Esophagus (tissue), 2 donors: ENCODE measurements around the gene DHTKD1. TPM values are rescaled to one million over a fixed set of nuclear protein-coding genes. Genes with fewer than 3 reads are reported as not detected.
"Not testable (repeated sequence)": the region's sequence is repeated elsewhere in the genome, so short reads cannot be mapped to it uniquely, and the experiment has no call there.

Experiments used
- H3K27ac ChIP-seq, 2 donors: one replicate each; pipeline ENCODE4 v1.5.1; 2013; ENCODE audit warnings: low read depth in 2 of 2, mild to moderate bottlenecking in 2 of 2, inconsistent platforms in 1 of 2, low read length in 1 of 2, moderate library complexity in 1 of 2
- H3K27me3 ChIP-seq, 2 donors: one replicate each; pipeline ENCODE4 v1.6.1; 2013; ENCODE audit warnings: low read length in 2 of 2, control low read depth in 1 of 2, mild to moderate bottlenecking in 1 of 2; ENCODE audit not compliant: insufficient read depth in 2 of 2, control insufficient read depth in 1 of 2
- H3K36me3 ChIP-seq, 2 donors: one replicate each; pipeline ENCODE4 v1.6.1; 2013; ENCODE audit warnings: low read length in 1 of 2; ENCODE audit not compliant: control insufficient read depth in 2 of 2, insufficient read depth in 2 of 2
- H3K4me1 ChIP-seq, 2 donors: one replicate each; pipeline ENCODE4 v1.6.1; 2013; ENCODE audit warnings: low read length in 1 of 2; ENCODE audit not compliant: control insufficient read depth in 2 of 2, insufficient read depth in 2 of 2
- H3K4me3 ChIP-seq, 2 donors: one replicate each; pipeline ENCODE4 v1.5.1; 2013; ENCODE audit warnings: low read length in 2 of 2, mild to moderate bottlenecking in 2 of 2, low read depth in 1 of 2, moderate library complexity in 1 of 2
- H3K9me3 ChIP-seq, 2 donors: one replicate each; pipeline ENCODE4 v1.6.1; 2013; ENCODE audit warnings: mild to moderate bottlenecking in 2 of 2, low read depth in 1 of 2, low read length in 1 of 2, moderate library complexity in 1 of 2; ENCODE audit not compliant: control insufficient read depth in 2 of 2, insufficient read depth in 1 of 2
- WGBS, 2 donors: extraction: QIAGEN DNeasy Blood & Tissue Kit; methylation state at CpG; one replicate each; pipeline ENCODE4 v1.1.7; 2013; 5-methylcytosine and 5-hydroxymethylcytosine counted together
- polyA plus RNA-seq, 2 donors: library from polyadenylated mRNA; stranded (reverse); fragments of 200-250 nt; gene quantifications; one replicate each; pipeline ENCODE4 v1.2.3, GENCODE V29; 2013
- donor health status: healthy with polysubstance abuse.
- donor health status: Bipolar disorder and iron deficiency.

The DHTKD1 gene
- polyA plus RNA-seq, 2 donors: 6.3 to 6.6 TPM

GRCh38 chr10:12062754-12063482 lies 5.8 kb upstream of the DHTKD1 start:
- Histone ChIP-seq H3K27ac (no peak overlapping the region), H3K4me3 (no peak overlapping the region), H3K4me1 (no peaks in the 10 kb centered on the region), H3K9me3 (no peaks in the 10 kb centered on the region), H3K27me3 (no peaks in the 10 kb centered on the region), H3K36me3 (no peaks in the 10 kb centered on the region)
- 52 to 58% methylated on average over 14 of the region's 14 CpGs for WGBS, 2 donors

- no peaks in the 10 kb centered on the region for H3K4me1 ChIP-seq
- 85 to 90% methylated on average over 3 of the region's 3 CpGs for WGBS, 2 donors
- no peaks in the 10 kb centered on the region for H3K9me3 ChIP-seq
- H3K27me3 ChIP-seq: no peaks in the 10 kb centered on the region
- no peaks in the 10 kb centered on the region for H3K36me3 ChIP-seq
- H3K4me3 ChIP-seq: no peak overlapping the region
- no peak overlapping the region for H3K27ac ChIP-seq
These were observed 5.3 kb upstream of the DHTKD1 start for GRCh38 chr10:12063483-12063818.

- Histone ChIP-seq H3K27ac (no peak overlapping the region), H3K4me3 (no peak overlapping the region), H3K9me3 (no peaks in the 10 kb centered on the region), H3K36me3 (no peaks in the 10 kb centered on the region), H3K4me1 (no peaks in the 10 kb centered on the region), H3K27me3 (no peaks in the 10 kb centered on the region)
- WGBS, 2 donors: 78 to 85% methylated on average over 2 of the region's 2 CpGs
These were observed 1.4 kb upstream of the DHTKD1 start for GRCh38 chr10:12067336-12067735.

- not testable (repeated sequence) for H3K9me3 ChIP-seq, H3K27ac ChIP-seq, H3K36me3 ChIP-seq, H3K4me3 ChIP-seq, H3K4me1 ChIP-seq, H3K27me3 ChIP-seq
- WGBS, 2 donors: 93% methylated on average over 15 of the region's 15 CpGs
These were observed 2.7 kb downstream of the DHTKD1 start for GRCh38 chr10:12071441-12071840.

- Histone ChIP-seq H3K36me3 (peaks cover 0 to 2% of the 10 kb centered on the region in 2 donors), H3K4me3 (no peak overlapping the region), H3K4me1 (no peaks in the 10 kb centered on the region), H3K27me3 (no peaks in the 10 kb centered on the region), H3K27ac (no peak overlapping the region), H3K9me3 (no peaks in the 10 kb centered on the region)
- 82 to 87% methylated on average over 4 of the region's 4 CpGs for WGBS, 2 donors
These were observed 4.8 kb downstream of the DHTKD1 start for GRCh38 chr10:12073526-12073925.

GRCh38 chr10:12077580-12078180 lies 8.9 kb downstream of the DHTKD1 start:
- Histone ChIP-seq H3K9me3 (no peaks in the 10 kb centered on the region), H3K4me3 (no peak overlapping the region), H3K27ac (no peak overlapping the region), H3K36me3 (peaks cover 0 to 2% of the 10 kb centered on the region in 2 donors), H3K27me3 (no peaks in the 10 kb centered on the region), H3K4me1 (no peaks in the 10 kb centered on the region)
- WGBS, 2 donors: 79% methylated on average over 9 of the region's 9 CpGs

GRCh38 chr10:12081470-12081869 lies 12.7 kb downstream of the DHTKD1 start:
- H3K36me3 ChIP-seq: peaks cover 0 to 2% of the 10 kb centered on the region in 2 donors
- no peak overlapping the region for H3K27ac ChIP-seq
- no peaks in the 10 kb centered on the region for H3K27me3 ChIP-seq
- no peaks in the 10 kb centered on the region for H3K4me1 ChIP-seq
- H3K9me3 ChIP-seq: no peaks in the 10 kb centered on the region
- 89 to 98% methylated on average over 8 of the region's 8 CpGs for WGBS, 2 donors
- no peak overlapping the region for H3K4me3 ChIP-seq

GRCh38 chr10:12081879-12082557 lies 13.3 kb downstream of the DHTKD1 start:
- Histone ChIP-seq H3K27ac (no peak overlapping the region), H3K4me3 (no peak overlapping the region), H3K4me1 (no peaks in the 10 kb centered on the region), H3K36me3 (peaks cover 1 to 2% of the 10 kb centered on the region in 2 donors), H3K9me3 (no peaks in the 10 kb centered on the region), H3K27me3 (no peaks in the 10 kb centered on the region)
- WGBS, 2 donors: 76 to 88% methylated on average over 6 of the region's 6 CpGs

GRCh38 chr10:12088919-12089318 lies 20.2 kb downstream of the DHTKD1 start:
- H3K36me3 ChIP-seq: peaks cover 6 to 12% of the 10 kb centered on the region in 2 donors
- WGBS, 2 donors: 95% methylated on average over 14 of the region's 14 CpGs
- H3K27me3 ChIP-seq: no peaks in the 10 kb centered on the region
- no peaks in the 10 kb centered on the region for H3K9me3 ChIP-seq
- no peak overlapping the region for H3K4me3 ChIP-seq
- H3K27ac ChIP-seq: no peak overlapping the region
- no peaks in the 10 kb centered on the region for H3K4me1 ChIP-seq
